Suprapubic skin (tissue), 3 donors: ENCODE measurements around the gene CCNC.

Experiments
- CTCF ChIP-seq, 2 donors: fragments of 200-600 bp in 1 of 2; fragments of 450-650 bp in 1 of 2; sonication (generic) in 1 of 2; IDR thresholded peaks; one replicate each; pipeline ENCODE4 v1.5.1; 2016 to 2019; ENCODE audit warnings: antibody characterized with exemption in 2 of 2, mild to moderate bottlenecking in 1 of 2, moderate library complexity in 1 of 2
- POLR2A ChIP-seq, 2 donors: fragments of 450-650 bp; IDR thresholded peaks; one replicate each; pipeline ENCODE4 v1.6.1; 2017; ENCODE audit warnings: antibody characterized with exemption in 2 of 2, mild to moderate bottlenecking in 2 of 2, moderate library complexity in 2 of 2

GRCh38 chr6:99575544-99576227, 7.2 kb upstream of the CCNC start:
- TF ChIP-seq CTCF (IDR thresholded peaks at IDR 0.05) = no peak
- TF ChIP-seq POLR2A (IDR thresholded peaks at IDR 0.05) = no peak
